Astrocyte (in vitro differentiated cells and primary cell): ENCODE results near the gene NR1H3. TPM values are rescaled to one million over a fixed set of nuclear protein-coding genes. Genes with fewer than 3 reads are reported as not detected.

Experiments used
- DNase-seq: peaks from one replicate; pipeline ENCODE4 v3.0.0-alpha.2; 2010; ENCODE audit warnings: low read depth
- FAIRE-seq: peaks from 2 replicates; lab custom pipeline; 2011; peaks lifted over from hg19 to GRCh38; lab: Jason Lieb, UNC
- H2AFZ ChIP-seq: 2 replicates; pipeline ENCODE4 v1.6.0; 2012; ENCODE audit warnings: low read depth, low read length, inconsistent platforms
- H3K27ac ChIP-seq: 2 replicates; pipeline ENCODE4 v1.5.1; 2011; ENCODE audit warnings: low read depth, low read length, inconsistent platforms
- H3K27me3 ChIP-seq: 2 replicates; pipeline ENCODE4 v1.6.0; 2011; ENCODE audit warnings: low read length, inconsistent platforms; ENCODE audit not compliant: insufficient read depth
- H3K36me3 ChIP-seq: 2 replicates; pipeline ENCODE4 v1.5.1; 2011; ENCODE audit warnings: low read length, inconsistent platforms; ENCODE audit not compliant: insufficient read depth
- H3K4me1 ChIP-seq: 2 replicates; pipeline ENCODE4 v1.5.1; 2011; ENCODE audit warnings: low read length, inconsistent platforms; ENCODE audit not compliant: insufficient read depth
- H3K4me2 ChIP-seq: 2 replicates; pipeline ENCODE4 v1.6.0; 2012; ENCODE audit warnings: low read length, inconsistent platforms
- H3K4me3 ChIP-seq: 2 replicates; pipeline ENCODE4 v1.5.1; 2011; ENCODE audit warnings: low read depth, mild to moderate bottlenecking, low read length, inconsistent platforms; ENCODE audit not compliant: insufficient read depth
- H3K79me2 ChIP-seq: 2 replicates; pipeline ENCODE4 v1.6.0; 2012; ENCODE audit warnings: mild to moderate bottlenecking, low read length, inconsistent platforms; ENCODE audit not compliant: insufficient read depth
- H3K9ac ChIP-seq: 2 replicates; pipeline ENCODE4 v1.6.0; 2012; ENCODE audit warnings: mild to moderate bottlenecking, low read length, inconsistent platforms
- H3K9me3 ChIP-seq: 2 replicates; pipeline ENCODE4 v1.5.1; 2012; ENCODE audit warnings: low read depth, mild to moderate bottlenecking, low read length, inconsistent platforms; ENCODE audit not compliant: insufficient read depth
- H4K20me1 ChIP-seq: 2 replicates; pipeline ENCODE4 v1.6.0; 2012; ENCODE audit warnings: low read length, inconsistent platforms; ENCODE audit not compliant: insufficient read depth
- H3K27ac Mint-ChIP-seq: one replicate; pipeline ENCODE4 v1.8.0; 2021; ENCODE audit warnings: mild to moderate bottlenecking, mixed read lengths; ENCODE audit not compliant: unreplicated experiment
- H3K27me3 Mint-ChIP-seq: one replicate; pipeline ENCODE4 v1.8.0; 2021; ENCODE audit warnings: low read depth, mixed read lengths; ENCODE audit not compliant: unreplicated experiment
- H3K36me3 Mint-ChIP-seq: one replicate; pipeline ENCODE4 v1.8.0; 2021; ENCODE audit warnings: low read depth, mixed read lengths; ENCODE audit not compliant: unreplicated experiment
- H3K4me1 Mint-ChIP-seq: one replicate; pipeline ENCODE4 v1.8.0; 2021; ENCODE audit warnings: low read depth, mixed read lengths; ENCODE audit not compliant: unreplicated experiment
- H3K4me3 Mint-ChIP-seq: one replicate; pipeline ENCODE4 v1.8.0; 2021; ENCODE audit warnings: mild to moderate bottlenecking, moderate library complexity, mixed read lengths; ENCODE audit not compliant: unreplicated experiment
- H3K9me3 Mint-ChIP-seq: one replicate; pipeline ENCODE4 v1.8.0; 2021; ENCODE audit warnings: mild to moderate bottlenecking, mixed read lengths; ENCODE audit not compliant: unreplicated experiment
- CTCF ChIP-seq: IDR thresholded peaks from 2 replicates; pipeline ENCODE4 v1.5.1; 2011; ENCODE audit warnings: low read depth, mild to moderate bottlenecking, inconsistent platforms, low read length, moderate library complexity; ENCODE audit not compliant: insufficient read depth
- EZH2 ChIP-seq: IDR thresholded peaks from 2 replicates; pipeline ENCODE4 v1.6.1; 2012; ENCODE audit warnings: mild to moderate bottlenecking, low read length, inconsistent platforms; ENCODE audit not compliant: insufficient read depth
- total RNA-seq: library from RNA; stranded (reverse); gene quantifications from 2 replicates; pipeline ENCODE4 v1.2.1, GENCODE V29; 2021

Gene NR1H3
- total RNA-seq, 1 donor from 2014 or later = 11.2 TPM

GRCh38 chr11:47258317-47258902 is 614 bp downstream of the NR1H3 start:
- no peak for DNase-seq
- Mint-ChIP-seq H3K9me3 (no peaks in the 10 kb centered on the region), H3K4me1 (peaks cover 19% of the 10 kb centered on the region), H3K27me3 (peaks cover 4% of the 10 kb centered on the region), H3K27ac (no peak overlapping the region), H3K4me3 (peak overlapping the region; percentile 78), H3K36me3 (no peaks in the 10 kb centered on the region)
- Histone ChIP-seq H3K27ac (no peak overlapping the region), H3K27me3 (no peaks in the 10 kb centered on the region), H2AFZ (peak overlapping the region; percentile 84), H3K4me3 (no peak overlapping the region), H3K4me2 (peak overlapping the region; percentile 81), H3K9ac (peak overlapping the region; percentile 54), H4K20me1 (no peaks in the 10 kb centered on the region), H3K79me2 (no peaks in the 10 kb centered on the region), H3K36me3 (no peaks in the 10 kb centered on the region), H3K4me1 (peaks cover 34% of the 10 kb centered on the region), H3K9me3 (no peaks in the 10 kb centered on the region)
- no peak for FAIRE-seq
- TF ChIP-seq CTCF (no peak), EZH2 (no peak)

GRCh38 chr11:47259232-47259977 is 1.6 kb downstream of the NR1H3 start:
- H3K27ac ChIP-seq = no peak overlapping the region
- H3K79me2 ChIP-seq = no peaks in the 10 kb centered on the region
- no peaks in the 10 kb centered on the region for H3K9me3 ChIP-seq
- H4K20me1 ChIP-seq = no peaks in the 10 kb centered on the region
- H3K27me3 ChIP-seq = no peaks in the 10 kb centered on the region
- Mint-ChIP-seq H3K9me3 (no peaks in the 10 kb centered on the region), H3K4me3 (peak overlapping the region; percentile 45), H3K27me3 (peaks cover 4% of the 10 kb centered on the region), H3K4me1 (peaks cover 16% of the 10 kb centered on the region), H3K27ac (no peak overlapping the region), H3K36me3 (peaks cover 2% of the 10 kb centered on the region)
- DNase-seq (no peak), FAIRE-seq (no peak)
- no peak for TF ChIP-seq EZH2
- TF ChIP-seq CTCF = peak; percentile 58
- H3K36me3 ChIP-seq = no peaks in the 10 kb centered on the region
- H2AFZ ChIP-seq = no peak overlapping the region
- H3K9ac ChIP-seq = no peak overlapping the region
- no peak overlapping the region for H3K4me3 ChIP-seq
- peaks cover 31% of the 10 kb centered on the region for H3K4me1 ChIP-seq
- no peak overlapping the region for H3K4me2 ChIP-seq

- TF ChIP-seq CTCF (no peak), EZH2 (no peak)
- no peak overlapping the region for H3K4me3 Mint-ChIP-seq
- no peak overlapping the region for H3K27ac Mint-ChIP-seq
- no peaks in the 10 kb centered on the region for H3K9me3 ChIP-seq
- H2AFZ ChIP-seq = no peak overlapping the region
- no peak overlapping the region for H3K9ac ChIP-seq
- no peak overlapping the region for H3K4me2 ChIP-seq
- H3K9me3 Mint-ChIP-seq = no peaks in the 10 kb centered on the region
- H3K4me1 ChIP-seq = peaks cover 30% of the 10 kb centered on the region
- no peak overlapping the region for H3K4me3 ChIP-seq
- H3K36me3 Mint-ChIP-seq = peaks cover 2% of the 10 kb centered on the region
- peaks cover 4% of the 10 kb centered on the region for H3K27me3 Mint-ChIP-seq
- no peaks in the 10 kb centered on the region for H4K20me1 ChIP-seq
- no peak for DNase-seq
- no peak for FAIRE-seq
- H3K36me3 ChIP-seq = no peaks in the 10 kb centered on the region
- H3K4me1 Mint-ChIP-seq = peaks cover 8% of the 10 kb centered on the region
- H3K79me2 ChIP-seq = no peaks in the 10 kb centered on the region
- H3K27ac ChIP-seq = no peak overlapping the region
- H3K27me3 ChIP-seq = no peaks in the 10 kb centered on the region
These were observed 2.6 kb downstream of the NR1H3 start for GRCh38 chr11:47260366-47260765.
